Limb (tissue), 2 donors: Measurements from ENCODE around the gene CCNDBP1.

Experiments
- DNase-seq, 2 donors: peaks; one replicate each; pipeline ENCODE4 v3.0.0-alpha.2; 2016; ENCODE audit errors: extremely low spot score in 2 of 2

Gene CCNDBP1

DNA sequence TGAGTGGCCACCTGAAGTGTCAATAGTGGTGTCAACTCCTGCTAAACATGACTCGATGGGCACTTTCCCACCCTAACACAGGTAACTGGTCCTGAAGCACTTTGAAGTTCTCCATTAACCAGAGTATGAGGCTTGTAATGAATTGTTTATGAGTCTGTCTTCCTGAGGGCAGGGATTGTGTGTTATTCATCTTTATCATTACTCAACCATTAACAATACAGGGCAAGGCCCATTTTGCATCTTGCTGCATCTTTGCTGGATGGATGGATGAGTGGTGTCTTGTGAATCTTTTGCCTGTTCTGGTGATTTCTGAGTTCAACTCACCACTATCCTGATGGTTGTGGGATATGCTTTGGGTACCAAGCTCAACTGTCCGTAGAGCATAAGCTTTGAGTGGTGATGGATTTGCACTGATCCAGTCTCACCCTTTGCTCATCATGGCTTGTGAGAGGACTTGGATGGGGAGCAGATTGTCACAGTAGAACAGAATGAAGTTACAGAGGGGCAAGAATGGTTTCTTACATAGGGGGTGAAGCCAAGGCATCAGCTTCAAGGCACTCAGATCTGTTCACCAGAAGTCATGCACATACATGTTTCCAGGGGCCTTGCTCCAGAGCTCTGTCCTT is 57.9 kb downstream of the CCNDBP1 start:
- no peak for DNase-seq

DNA sequence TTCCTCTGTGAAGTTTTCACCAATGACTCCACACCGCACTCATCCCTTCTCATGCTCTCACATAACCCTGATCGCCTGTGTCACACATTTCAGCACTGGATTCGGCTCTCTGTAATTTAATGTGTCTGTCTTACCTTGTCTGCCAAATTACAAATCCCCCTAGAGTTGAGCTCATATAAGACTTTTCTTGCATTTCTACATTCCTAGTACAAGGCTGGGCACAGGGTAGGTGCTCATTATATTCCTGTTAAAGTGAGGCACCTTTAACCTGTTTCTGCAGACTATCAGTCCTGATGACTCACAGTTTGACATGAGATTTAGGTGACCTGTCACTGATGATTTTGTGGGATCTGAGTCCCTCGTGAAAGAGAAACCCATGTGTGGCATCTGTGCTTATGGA is 58.9 kb downstream of the CCNDBP1 start:
- DNase-seq, result no peak

DNA sequence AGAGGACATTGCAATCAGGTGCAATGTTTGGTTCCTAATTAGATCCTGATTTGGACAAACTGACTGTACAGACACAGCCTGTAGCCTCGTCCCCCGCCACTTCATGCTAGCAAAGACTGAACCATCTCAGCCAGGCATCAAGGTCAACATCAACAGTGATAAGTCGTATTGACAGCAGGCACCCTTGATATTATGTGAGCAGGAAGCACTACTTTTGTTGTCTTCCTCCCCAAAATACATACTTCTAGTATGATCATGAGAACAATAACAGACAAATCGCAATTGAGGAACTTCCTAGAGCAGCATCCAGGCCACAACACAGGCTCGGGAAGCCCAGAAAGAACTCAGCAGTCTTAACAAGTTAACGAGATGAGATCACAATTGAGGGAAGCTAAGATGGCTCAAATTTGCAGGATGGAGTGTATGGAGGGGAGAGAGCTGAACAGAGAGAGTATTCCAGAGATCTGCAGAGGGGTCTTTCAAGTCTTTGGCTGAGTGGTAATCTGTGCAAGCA is 61.1 kb downstream of the CCNDBP1 start:
- no peak for DNase-seq
